CD14-positive monocyte (primary cell): Measurements from ENCODE around the gene TMEM106A. TPM values are rescaled to one million over a fixed set of nuclear protein-coding genes. Genes with fewer than 3 reads are reported as not detected.
"Not testable (repeated sequence)": the region's sequence is repeated elsewhere in the genome, so short reads cannot be mapped to it uniquely, and the experiment has no call there.

Experiments
- DNase-seq, 3 donors: peaks; one replicate each; pipeline ENCODE4 v3.0.0-alpha.2; 2011 to 2022
- H2AFZ ChIP-seq: 2 replicates; pipeline ENCODE4 v1.6.0; 2012; ENCODE audit warnings: mild to moderate bottlenecking, low read depth, low read length, inconsistent platforms; ENCODE audit not compliant: insufficient read depth, poor library complexity, severe bottlenecking
- H3K27ac ChIP-seq, 2 donors: 1 replicate in 1 of 2; 2 replicates in 1 of 2; pipeline ENCODE4 v1.5.1; 2012 to 2013; ENCODE audit warnings: low read length in 2 of 2, control low read depth in 1 of 2, inconsistent platforms in 1 of 2, low read depth in 1 of 2, mild to moderate bottlenecking in 1 of 2
- H3K27me3 ChIP-seq, 2 donors: one replicate each; pipeline versions ENCODE4 v1.6.0 to v1.6.1; 2011 to 2013; ENCODE audit warnings: low read length in 2 of 2; ENCODE audit not compliant: control insufficient read depth in 2 of 2, insufficient read depth in 2 of 2
- H3K36me3 ChIP-seq, 2 donors: replicated peaks in 1 of 2; 1 replicate in 1 of 2; 2 replicates in 1 of 2; pipeline versions ENCODE4 v1.5.1 to v1.6.1; 2012 to 2013; ENCODE audit warnings: low read length in 2 of 2, control low read depth in 1 of 2, inconsistent platforms in 1 of 2, mild to moderate bottlenecking in 1 of 2; ENCODE audit not compliant: insufficient read depth in 2 of 2, control insufficient read depth in 1 of 2
- H3K4me1 ChIP-seq, 2 donors: 1 replicate in 1 of 2; 2 replicates in 1 of 2; pipeline versions ENCODE4 v1.5.1 to v1.6.1; 2012 to 2013; ENCODE audit warnings: low read length in 2 of 2, control low read depth in 1 of 2, inconsistent platforms in 1 of 2, mild to moderate bottlenecking in 1 of 2, moderate library complexity in 1 of 2; ENCODE audit not compliant: insufficient read depth in 2 of 2, control insufficient read depth in 1 of 2
- H3K4me2 ChIP-seq: replicated peaks from 2 replicates; pipeline ENCODE3; 2012; ENCODE audit warnings: low read length, moderate library complexity, mild to moderate bottlenecking; ENCODE audit not compliant: poor library complexity, severe bottlenecking; ENCODE audit errors: extremely low read depth
- H3K4me3 ChIP-seq, 3 experiments: fragments of 200-600 bp in 1 of 3; sonication (generic) in 1 of 3; replicated peaks in 1 of 3; 1 replicate in 2 of 3; 2 replicates in 1 of 3; pipeline ENCODE4 v1.5.1; 2011 to 2013; ENCODE audit warnings: low read length in 3 of 3, mild to moderate bottlenecking in 3 of 3, control low read depth in 2 of 3, low read depth in 2 of 3, inconsistent platforms in 1 of 3, moderate library complexity in 1 of 3
- H3K79me2 ChIP-seq: 2 replicates; pipeline ENCODE4 v1.6.0; 2012; ENCODE audit warnings: mild to moderate bottlenecking, control low read depth, inconsistent platforms, low read length, moderate library complexity; ENCODE audit not compliant: insufficient read depth
- H3K9ac ChIP-seq: 2 replicates; pipeline ENCODE4 v1.6.0; 2017; ENCODE audit warnings: low read length, mild to moderate bottlenecking; ENCODE audit not compliant: insufficient read depth, poor library complexity, severe bottlenecking
- H3K9me3 ChIP-seq, 2 donors: replicated peaks in 1 of 2; 1 replicate in 1 of 2; 2 replicates in 1 of 2; pipeline versions ENCODE4 v1.5.1 to v1.6.1; 2012 to 2013; ENCODE audit warnings: low read length in 2 of 2, control low read depth in 1 of 2; ENCODE audit not compliant: control insufficient read depth in 1 of 2, insufficient read depth in 1 of 2
- H4K20me1 ChIP-seq: 2 replicates; pipeline ENCODE4 v1.6.0; 2012; ENCODE audit warnings: mild to moderate bottlenecking, low read length, control low read depth, moderate library complexity; ENCODE audit not compliant: insufficient read depth
- H3K27ac Mint-ChIP-seq, 7 donors: one replicate each; pipeline ENCODE4 v1.8.0; 2020; ENCODE audit warnings: mild to moderate bottlenecking in 7 of 7, mixed read lengths in 7 of 7, moderate library complexity in 6 of 7, inconsistent platforms in 2 of 7
- H3K27me3 Mint-ChIP-seq, 3 donors: one replicate each; pipeline ENCODE4 v1.8.0; 2021 to 2022; ENCODE audit warnings: low read depth in 3 of 3, mild to moderate bottlenecking in 3 of 3, mixed read lengths in 3 of 3, moderate library complexity in 3 of 3, inconsistent platforms in 1 of 3
- H3K36me3 Mint-ChIP-seq, 2 donors: one replicate each; pipeline ENCODE4 v1.8.0; 2020; ENCODE audit warnings: mixed read lengths in 2 of 2, inconsistent platforms in 1 of 2, mild to moderate bottlenecking in 1 of 2
- H3K4me1 Mint-ChIP-seq: one replicate; pipeline ENCODE4 v1.8.0; 2020; ENCODE audit warnings: mild to moderate bottlenecking, mixed read lengths
- H3K4me3 Mint-ChIP-seq, 2 donors: one replicate each; pipeline ENCODE4 v1.8.0; 2020; ENCODE audit warnings: mild to moderate bottlenecking in 2 of 2, mixed read lengths in 2 of 2, moderate library complexity in 1 of 2
- H3K9me3 Mint-ChIP-seq, 7 donors: one replicate each; pipeline ENCODE4 v1.8.0; 2020 to 2022; ENCODE audit warnings: mixed read lengths in 7 of 7, mild to moderate bottlenecking in 6 of 7, moderate library complexity in 6 of 7, inconsistent platforms in 2 of 7
- WGBS: methylation state at CpG from one replicate; pipeline ENCODE4 v1.1.5; 2013; ENCODE audit warnings: missing lambda C conversion rate; ENCODE audit not compliant: insufficient coverage; 5-methylcytosine and 5-hydroxymethylcytosine counted together
- intact Hi-C, 2 donors: fragments of 100-400 bp; cut with micrococcal nuclease; formaldehyde crosslinking; loops; one replicate each; pipeline versions ENCODE4 v1.15.0 to v1.15.1; 2023
- polyA plus RNA-seq, 3 donors: library from polyadenylated mRNA; depleted of rRNA in 1 of 3; unstranded in 2 of 3; stranded (reverse) in 1 of 3; fragments of 300-500 nt in 2 of 3; fragments of >200 nt in 1 of 3; fragmentation: Illumina TruSeq in 2 of 3; gene quantifications; 1 replicate in 2 of 3; 2 replicates in 1 of 3; pipeline ENCODE4 v1.2.3, GENCODE V29; 2012 to 2021
- small RNA-seq: library from RNA; depleted of rRNA; stranded (forward); fragments of <200 nt; gene quantifications from one replicate; pipeline ENCODE3, GENCODE V24; 2012; ENCODE audit warnings: low read depth; ENCODE audit not compliant: insufficient read length

TMEM106A gene
- polyA plus RNA-seq, 3 donors: 6.9 to 26.6 (median 8.0) TPM

DNA sequence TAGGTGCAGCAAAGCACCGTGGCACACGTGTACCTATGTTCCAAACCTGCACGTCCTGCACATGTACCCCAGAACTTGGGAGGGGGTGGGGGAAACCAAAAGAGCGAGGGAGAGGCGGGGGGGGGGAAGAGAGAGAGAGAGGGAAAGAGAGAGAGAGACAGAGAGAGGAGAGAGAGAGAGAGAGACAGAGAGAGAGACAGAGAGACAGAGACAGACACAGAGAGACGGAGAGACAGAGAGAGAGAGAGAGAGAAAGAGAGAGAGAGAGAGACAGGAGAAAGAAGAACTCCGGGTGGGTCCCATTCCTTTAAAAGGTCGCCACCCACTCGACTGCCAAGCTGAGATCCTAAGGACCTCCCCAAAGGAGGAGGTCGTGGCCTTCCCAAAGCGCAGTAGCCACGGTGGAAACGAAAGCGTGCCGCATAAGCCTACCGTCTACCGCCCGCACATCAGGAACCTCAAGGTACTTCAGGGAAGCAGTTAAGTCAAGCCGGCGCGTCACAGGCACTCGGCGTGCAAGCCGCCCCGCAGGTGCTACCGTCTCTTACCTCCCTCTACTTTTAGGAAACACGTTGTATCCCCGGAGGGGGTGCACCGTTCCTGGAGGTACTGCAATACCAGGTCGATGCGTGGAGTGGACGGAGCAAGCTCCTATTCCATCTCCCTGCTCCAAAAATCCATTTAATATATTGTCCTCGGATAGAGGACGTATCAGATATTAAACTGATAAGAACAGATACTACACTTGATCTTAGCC, 29.1 kb downstream of the TMEM106A start:
- H3K4me1 ChIP-seq, DNase-seq, H3K9ac ChIP-seq, H3K27me3 ChIP-seq, H3K79me2 ChIP-seq, H3K27me3 Mint-ChIP-seq, H3K27ac Mint-ChIP-seq, H2AFZ ChIP-seq, intact Hi-C loops, H3K9me3 Mint-ChIP-seq, H3K36me3 Mint-ChIP-seq, H3K36me3 ChIP-seq, H3K4me3 Mint-ChIP-seq, H3K27ac ChIP-seq, H3K9me3 ChIP-seq, H3K4me2 ChIP-seq, H3K4me3 ChIP-seq, H3K4me1 Mint-ChIP-seq, H4K20me1 ChIP-seq: not testable (repeated sequence)
- WGBS: no CpG with 5 or more reads among the region's 34 CpGs

DNA sequence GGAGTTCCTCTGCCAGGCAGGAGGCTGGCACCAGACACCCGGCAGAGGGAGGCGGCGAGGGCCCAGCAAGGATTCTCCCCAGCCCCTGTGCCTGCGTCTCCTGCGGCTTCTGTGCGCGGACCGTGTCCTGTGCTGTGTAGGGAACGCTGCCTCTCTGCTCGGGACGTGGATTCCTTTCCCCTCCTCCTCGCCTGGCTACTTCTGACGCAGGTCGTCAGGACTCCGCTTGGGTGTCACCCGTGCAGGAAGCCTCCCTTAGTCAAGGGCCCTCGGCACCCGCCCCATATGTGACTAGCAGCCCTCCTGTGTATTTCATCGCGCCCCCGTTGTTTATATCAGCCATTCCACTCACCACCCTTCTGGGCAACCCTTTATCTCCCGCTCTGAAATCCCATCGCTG, 34.8 kb downstream of the TMEM106A start:
- H3K79me2 ChIP-seq, H3K9me3 Mint-ChIP-seq, H3K27me3 Mint-ChIP-seq, H3K27ac ChIP-seq, H3K36me3 ChIP-seq, H3K4me2 ChIP-seq, H4K20me1 ChIP-seq, H3K4me3 ChIP-seq, H3K27me3 ChIP-seq, H3K4me1 Mint-ChIP-seq, DNase-seq, H2AFZ ChIP-seq, H3K9me3 ChIP-seq, intact Hi-C loops, H3K4me1 ChIP-seq, H3K9ac ChIP-seq, H3K36me3 Mint-ChIP-seq, H3K4me3 Mint-ChIP-seq, H3K27ac Mint-ChIP-seq: not testable (repeated sequence)
- WGBS: no CpG with 5 or more reads among the region's 23 CpGs

Small RNA genes within 50 kb of the gene (small RNA-seq; reads per million reads assigned to genes)
- gene AC060780.2 (not detected), gene AC060780.3 (not detected), gene RF00004 (not detected), gene RNU2-1 (not detected)

Other genes starting within 250 kb of the TMEM106A start
- 10 to 100 TPM; 14.4 to 31.8 (median 17.4) TPM for gene AARSD1, start 247.4 kb upstream of the TMEM106A start, polyA plus RNA-seq
- gene PTGES3L, start 231.8 kb upstream of the TMEM106A start, polyA plus RNA-seq: under 1 TPM in 1 of 3 donors, not detected in 2; 0.32 TPM
- 10 to 100 TPM in 1 of 3 donors, 1 to 10 TPM in 2; 7.5 to 10.3 (median 9.9) TPM for gene RUNDC1, start 231.3 kb upstream of the TMEM106A start, polyA plus RNA-seq
- gene RPL27, start 213.5 kb upstream of the TMEM106A start, polyA plus RNA-seq: 1,000 to 10,000 TPM; 1,073 to 2,156 (median 1,232) TPM
- 100 to 1,000 TPM in 2 of 3 donors, 10 to 100 TPM in 1; 76.9 to 152 (median 106) TPM for gene IFI35, start 205.1 kb upstream of the TMEM106A start, polyA plus RNA-seq
- gene VAT1, start 189.5 kb upstream of the TMEM106A start, polyA plus RNA-seq: 10 to 100 TPM; 12.7 to 39.5 (median 38.0) TPM
- gene RND2, start 186.6 kb upstream of the TMEM106A start, polyA plus RNA-seq: not detected
- 1 to 10 TPM in 2 of 3 donors, under 1 TPM in 1; 0.87 to 2.6 (median 1.9) TPM for gene BRCA1, start 86.5 kb upstream of the TMEM106A start, polyA plus RNA-seq
- gene NBR1, start 40.7 kb upstream of the TMEM106A start, polyA plus RNA-seq: 10 to 100 TPM; 40.4 to 88.5 (median 64.0) TPM
- not detected for gene CCDC200, start 16.7 kb downstream of the TMEM106A start, polyA plus RNA-seq
- not detected for gene RNU2-1, start 22.1 kb downstream of the TMEM106A start, polyA plus RNA-seq
- gene ARL4D, start 187.1 kb downstream of the TMEM106A start, polyA plus RNA-seq: 1 to 10 TPM in 2 of 3 donors, under 1 TPM in 1; 0.75 to 2.4 (median 1.7) TPM